ENCODE measurements around the gene ZNF155. TPM values are rescaled to one million over a fixed set of nuclear protein-coding genes. Genes with fewer than 3 reads are reported as not detected.

ZNF155 gene
- total and polyA plus RNA-seq, 10 of the 15 experiments (the other 5 are each of a cell fraction or from before 2014, with no cell fraction given): 2.4 to 12.2 (median 5.6) TPM

GRCh38 chr19:43934985-43935708 is 48.8 kb upstream of the ZNF155 start, which contains the start of gene ZNF45 (continued):
- TF ChIP-seq ZBTB4 (CRISPR knock-in tag; IDR thresholded peaks at IDR 0.05) (no peak), NR2C2 (IDR thresholded peaks at IDR 0.05; ENCODE audit: borderline replicate concordance, control insufficient read depth, insufficient read length, low read depth) (no peak), CBFB (IDR thresholded peaks at IDR 0.05; ENCODE audit: low read depth) (0 out of 2 replicates have a peak, but pooled peaks have one; percentile 34), SMARCA5 (IDR thresholded peaks at IDR 0.05) (peak; percentile 62; the same call in 1 of the 2 replicates), CHD1 (IDR thresholded peaks at IDR 0.05; ENCODE audit: low read depth, low read length) (no peak), MEF2B (IDR thresholded peaks at IDR 0.05; ENCODE audit: partially characterized antibody, poor library complexity, severe bottlenecking) (peak; percentile 92), IRF4 (IDR thresholded peaks at IDR 0.05; ENCODE audit: low read depth, low read length) (no peak), EP300 (IDR thresholded peaks at IDR 0.05; ENCODE audit: borderline replicate concordance in 1 of 2, control insufficient read depth in 1 of 2, low read depth in 2 of 2, low read length in 2 of 2) (no peak), YY1 (IDR thresholded peaks at IDR 0.05; ENCODE audit: low read depth, low read length) (0 out of 2 replicates have a peak, but pooled peaks have one; percentile 16), SPI1 (IDR thresholded peaks at IDR 0.05; ENCODE audit: borderline replicate concordance, insufficient read depth, low read depth, low read length) (peak; percentile 76), CBX3 (IDR thresholded peaks at IDR 0.05; ENCODE audit: borderline replicate concordance, low read depth) (no peak), PML (IDR thresholded peaks at IDR 0.05; ENCODE audit: low read length) (no peak; the same call in none of the 2 replicates), HDAC6 (IDR thresholded peaks at IDR 0.05; ENCODE audit: unreplicated experiment) (no peak), IRF3 (IDR thresholded peaks at IDR 0.05) (no peak), SREBF2 (IDR thresholded peaks at IDR 0.05; ENCODE audit: low read length) (peak; percentile 45; the same call in 1 of the 2 replicates), CEBPB (IDR thresholded peaks at IDR 0.05; ENCODE audit: borderline replicate concordance in 1 of 2, low read depth in 2 of 2, low read length in 2 of 2) (no peak), USF1 (IDR thresholded peaks at IDR 0.05; ENCODE audit: borderline replicate concordance, extremely low read length, insufficient read depth, low read depth, low read length) (no peak), RFX5 (IDR thresholded peaks at IDR 0.05; ENCODE audit: low read depth, low read length) (no peak), ATF3 (IDR thresholded peaks at IDR 0.05; ENCODE audit: borderline replicate concordance, extremely low read depth, low read depth, low read length) (no peak), PRDM15 (CRISPR knock-in tag; IDR thresholded peaks at IDR 0.05) (no peak)
